H1 (cell line): ENCODE measurements around the gene NDUFAF7. TPM values are rescaled to one million over a fixed set of nuclear protein-coding genes. Genes with fewer than 3 reads are reported as not detected.

Experiments
- CTCF ChIA-PET: fragments of 300-600 bp; sonication (Branson Sonifier 250); formaldehyde crosslinking; loops from one replicate; lab custom pipeline; 2021; ENCODE audit not compliant: partially characterized antibody; lab: Charles Lee
- POLR2A ChIA-PET: fragments of 300-600 bp; sonication (Branson Sonifier 250); formaldehyde crosslinking; loops from one replicate; lab custom pipeline; 2021; ENCODE audit warnings: inconsistent platforms; ENCODE audit not compliant: partially characterized antibody; lab: Charles Lee
- DNase-seq, 2 experiments: peaks; one replicate each; pipeline versions ENCODE4 v3.0.0 to v3.0.0-alpha.2; 2010 to 2022; ENCODE audit warnings: low spot score in 2 of 2, low read depth in 1 of 2, mixed read lengths in 1 of 2
- FAIRE-seq: peaks from 2 replicates; lab custom pipeline; 2011; peaks lifted over from hg19 to GRCh38; lab: Jason Lieb, UNC
- H2AFZ ChIP-seq: 2 replicates; pipeline ENCODE4 v1.8.1; 2012; ENCODE audit warnings: low read length, inconsistent platforms
- H2AK5ac ChIP-seq: 2 replicates; pipeline ENCODE4 v1.6.1; 2013; ENCODE audit warnings: low read depth, low read length
- H2BK120ac ChIP-seq: replicated peaks from 2 replicates; pipeline ENCODE3; 2013; ENCODE audit warnings: low read depth, low read length, inconsistent platforms
- H2BK12ac ChIP-seq: 2 replicates; pipeline ENCODE4 v1.6.1; 2013; ENCODE audit warnings: low read depth, low read length
- H2BK15ac ChIP-seq: 2 replicates; pipeline ENCODE4 v1.6.1; 2013; ENCODE audit warnings: low read length
- H2BK20ac ChIP-seq: 2 replicates; pipeline ENCODE4 v1.6.1; 2013; ENCODE audit warnings: low read length
- H2BK5ac ChIP-seq: 2 replicates; pipeline ENCODE4 v1.6.1; 2013; ENCODE audit warnings: low read depth, low read length
- H3K14ac ChIP-seq: 2 replicates; pipeline ENCODE4 v1.6.1; 2013; ENCODE audit warnings: inconsistent platforms; ENCODE audit not compliant: insufficient read length
- H3K18ac ChIP-seq: 2 replicates; pipeline ENCODE4 v1.6.1; 2013; ENCODE audit warnings: low read length; ENCODE audit errors: extremely low read depth
- H3K23ac ChIP-seq: 2 replicates; pipeline ENCODE4 v1.6.1; 2013; ENCODE audit warnings: inconsistent platforms; ENCODE audit not compliant: insufficient read length
- H3K23me2 ChIP-seq: 2 replicates; pipeline ENCODE4 v1.6.1; 2013; ENCODE audit warnings: low read depth, low read length
- H3K27ac ChIP-seq: 2 replicates; pipeline ENCODE4 v1.6.1; 2011; ENCODE audit warnings: low read depth, low read length, inconsistent platforms
- H3K27me3 ChIP-seq, 4 experiments: replicated peaks in 1 of 4; 1 replicate in 1 of 4; 2 replicates in 3 of 4; pipeline versions ENCODE4 v1.6.1 to v1.8.1; 2011 to 2013; ENCODE audit warnings: low read length in 3 of 4, mild to moderate bottlenecking in 3 of 4, inconsistent platforms in 2 of 4, mixed read lengths in 2 of 4, moderate library complexity in 1 of 4; ENCODE audit not compliant: control insufficient read depth in 3 of 4, insufficient read depth in 3 of 4; ENCODE audit errors: extremely low read depth in 1 of 4
- H3K36me3 ChIP-seq, 4 experiments: 2 replicates each; pipeline versions ENCODE4 v1.6.1 to v1.8.1; 2011 to 2013; ENCODE audit warnings: mild to moderate bottlenecking in 4 of 4, low read length in 3 of 4, moderate library complexity in 2 of 4, control low read depth in 1 of 4, inconsistent platforms in 1 of 4; ENCODE audit not compliant: insufficient read depth in 4 of 4, control insufficient read depth in 2 of 4
- H3K4ac ChIP-seq: replicated peaks from 2 replicates; pipeline ENCODE3; 2013; ENCODE audit warnings: low read length, low read depth, mixed read lengths, inconsistent platforms; ENCODE audit not compliant: insufficient read length
- H3K4me1 ChIP-seq, 4 experiments: replicated peaks in 1 of 4; 1 replicate in 1 of 4; 2 replicates in 3 of 4; pipeline versions ENCODE4 v1.6.1 to v1.8.1; 2011 to 2013; ENCODE audit warnings: low read length in 3 of 4, inconsistent platforms in 2 of 4, mixed read lengths in 1 of 4; ENCODE audit not compliant: insufficient read depth in 4 of 4, control insufficient read depth in 3 of 4
- H3K4me2 ChIP-seq, 2 experiments: 2 replicates each; pipeline versions ENCODE4 v1.6.1 to v1.8.1; 2011 to 2013; ENCODE audit warnings: low read depth in 2 of 2, low read length in 2 of 2, control low read depth in 1 of 2, inconsistent platforms in 1 of 2, mild to moderate bottlenecking in 1 of 2; ENCODE audit not compliant: insufficient read depth in 1 of 2
- H3K4me3 ChIP-seq, 4 experiments: fragments of 200-600, 300-600 bp in 1 of 4; sonication (generic), shearing (Covaris generic), sonication (Bioruptor Twin) in 1 of 4; 2 replicates each; pipeline versions ENCODE4 v1.5.1 to v1.8.1; 2011 to 2016; ENCODE audit warnings: low read length in 4 of 4, low read depth in 3 of 4, control low read depth in 2 of 4, inconsistent platforms in 2 of 4, mild to moderate bottlenecking in 2 of 4, mixed read lengths in 1 of 4, moderate library complexity in 1 of 4; ENCODE audit not compliant: insufficient read depth in 2 of 4; ENCODE audit errors: extremely low read depth in 1 of 4
- H3K56ac ChIP-seq: replicated peaks from 2 replicates; pipeline ENCODE3; 2013; ENCODE audit warnings: low read depth, mild to moderate bottlenecking, mixed read lengths, low read length, inconsistent platforms; ENCODE audit not compliant: insufficient read length
- H3K79me1 ChIP-seq: 2 replicates; pipeline ENCODE4 v1.6.1; 2013; ENCODE audit warnings: low read depth, low read length, control low read depth
- H3K79me2 ChIP-seq, 2 experiments: 2 replicates each; pipeline versions ENCODE4 v1.6.1 to v1.8.1; 2012 to 2013; ENCODE audit warnings: low read length in 2 of 2, mild to moderate bottlenecking in 2 of 2, inconsistent platforms in 1 of 2; ENCODE audit not compliant: insufficient read depth in 2 of 2, control insufficient read depth in 1 of 2
- H3K9ac ChIP-seq, 4 experiments: replicated peaks in 1 of 4; 1 replicate in 1 of 4; 2 replicates in 3 of 4; pipeline versions ENCODE4 v1.6.1 to v1.8.1; 2011 to 2013; ENCODE audit warnings: low read depth in 3 of 4, low read length in 3 of 4, control low read depth in 2 of 4, mild to moderate bottlenecking in 2 of 4, moderate library complexity in 2 of 4, inconsistent platforms in 1 of 4; ENCODE audit errors: extremely low read depth in 1 of 4
- H3K9me3 ChIP-seq, 2 experiments: 2 replicates each; pipeline versions ENCODE4 v1.6.1 to v1.8.1; 2012 to 2013; ENCODE audit warnings: mild to moderate bottlenecking in 2 of 2, moderate library complexity in 2 of 2, control low read depth in 1 of 2, inconsistent platforms in 1 of 2, low read depth in 1 of 2, low read length in 1 of 2, mixed read lengths in 1 of 2; ENCODE audit not compliant: insufficient read depth in 2 of 2
- H4K20me1 ChIP-seq, 2 experiments: replicated peaks in 1 of 2; 2 replicates each; pipeline versions ENCODE3 to v1.8.1; 2011 to 2013; ENCODE audit warnings: inconsistent platforms in 2 of 2, low read length in 2 of 2, mild to moderate bottlenecking in 1 of 2; ENCODE audit not compliant: insufficient read depth in 2 of 2, control insufficient read depth in 1 of 2
- H4K5ac ChIP-seq: 2 replicates; pipeline ENCODE4 v1.6.1; 2013; ENCODE audit warnings: low read length, low read depth, mixed read lengths, inconsistent platforms; ENCODE audit not compliant: insufficient read length
- H4K8ac ChIP-seq: 2 replicates; pipeline ENCODE4 v1.8.0; 2013; ENCODE audit warnings: mild to moderate bottlenecking, moderate library complexity, low read length, inconsistent platforms; ENCODE audit not compliant: insufficient read depth; ENCODE audit errors: extremely low read depth
- H4K91ac ChIP-seq: replicated peaks from 2 replicates; pipeline ENCODE3; 2013; ENCODE audit warnings: low read length, mixed read lengths, inconsistent platforms; ENCODE audit not compliant: insufficient read length
- CREB1 ChIP-seq: IDR thresholded peaks from 2 replicates; pipeline ENCODE4 v1.6.1; 2012; ENCODE audit warnings: inconsistent platforms
- POLR2AphosphoS5 ChIP-seq: IDR thresholded peaks from 2 replicates; pipeline ENCODE4 v1.6.1; 2011; ENCODE audit warnings: low read depth, low read length
- RNF2 ChIP-seq: fragments of 200-900, 300-1000 bp; sonication (generic); IDR thresholded peaks from 2 replicates; pipeline ENCODE4 v1.7.1; 2016; ENCODE audit warnings: borderline replicate concordance, low read depth, mild to moderate bottlenecking, antibody characterized with exemption, low read length; ENCODE audit not compliant: poor library complexity, severe bottlenecking; ENCODE audit errors: missing control alignments
- TEAD4 ChIP-seq: IDR thresholded peaks from 2 replicates; pipeline ENCODE4 v1.6.1; 2012; ENCODE audit warnings: low read depth, low read length, inconsistent platforms, mixed read lengths
- ZNF274 ChIP-seq: IDR thresholded peaks from 2 replicates; pipeline ENCODE4 v1.7.0; 2012; ENCODE audit warnings: low read length, borderline replicate concordance; ENCODE audit errors: extremely low read depth
- WGBS, 2 experiments: shearing (Covaris generic) in 1 of 2; methylation state at CpG; one replicate each; pipeline versions ENCODE4 v1.1.6 to v1.1.7; 2013 to 2015; ENCODE audit warnings: low lambda C conversion rate in 2 of 2, mixed read lengths in 2 of 2, inconsistent platforms in 1 of 2, low coverage in 1 of 2, missing lambda C conversion rate in 1 of 2; ENCODE audit not compliant: insufficient replicate concordance in 2 of 2, insufficient coverage in 1 of 2, insufficient read length in 1 of 2; ENCODE audit errors: extremely low coverage in 1 of 2, missing lambda C conversion rate in 1 of 2; 5-methylcytosine and 5-hydroxymethylcytosine counted together
- polyA plus RNA-seq, 7 experiments: library from polyadenylated mRNA; depleted of rRNA in 3 of 7; stranded (reverse) in 5 of 7; unstranded in 2 of 7; fragments of >200 nt in 5 of 7; fragments of 200-250 nt in 2 of 7; gene quantifications; 1 replicate in 5 of 7; 2 replicates in 1 of 7; 4 replicates in 1 of 7; pipeline versions ENCODE4 v1.2.1 to v1.2.3, GENCODE V29; 2011 to 2013; ENCODE audit warnings: missing spikeins in 2 of 7, mixed read lengths in 2 of 7
- total RNA-seq: library from RNA; stranded (reverse); fragmentation: NEBNext Ultra II Directional; extraction: Animal tissue kit (Norgen Biotek cat#: 25700); gene quantifications from 2 replicates; pipeline ENCODE4 v1.2.1, GENCODE V29; 2021

Gene NDUFAF7
- total and polyA plus RNA-seq, 2 of the 8 experiments (the other 6 are each of a cell fraction or from before 2014, with no cell fraction given), result 50.2 to 56.0 TPM

- POLR2A ChIA-PET, result interaction anchor here (0.5 to 2.6 kb wide), 11 partner anchors 8 to 1352 kb away, joined by 3 to 10 read pairs (median 4); partner anchors contain the start of gene CEBPZOS
- CTCF ChIA-PET, result interaction anchor here (1.3 to 2.7 kb wide), 4 partner anchors 12 to 43 kb away, joined by 4 to 9 read pairs (median 6); partner anchors contain the start of genes CEBPZ and NDUFAF7
- no peak for FAIRE-seq
Measured at GRCh38 chr2:37211939-37212338, 19.5 kb upstream of the NDUFAF7 start.

More at GRCh38 chr2:37211939-37212338, 19.5 kb upstream of the NDUFAF7 start:
- Histone ChIP-seq H3K23ac (no peak overlapping the region), H3K79me1 (no peaks in the 10 kb centered on the region), H3K9me3 (peaks cover 0 to 10% of the 10 kb centered on the region in 2 experiments; a peak in 2 of 4 replicates), H2AK5ac (no peak overlapping the region), H2BK120ac (no peak overlapping the region), H2BK20ac (no peak overlapping the region), H3K36me3 (peaks cover 36 to 99% (median 75%) of the 10 kb centered on the region in 4 experiments), H3K14ac (no peak overlapping the region), H2BK12ac (no peak overlapping the region), H3K4ac (no peak overlapping the region), H4K8ac (no peak overlapping the region), H2BK5ac (no peak overlapping the region), H2AFZ (no peak overlapping the region), H3K9ac (no peak overlapping the region), H4K20me1 (no peaks in the 10 kb centered on the region), H3K18ac (no peak overlapping the region), H3K4me2 (no peak overlapping the region), H3K4me1 (no peaks in the 10 kb centered on the region), H3K27ac (no peak overlapping the region), H4K5ac (no peak overlapping the region), H3K23me2 (no peaks in the 10 kb centered on the region), H4K91ac (no peak overlapping the region), H2BK15ac (no peak overlapping the region), H3K4me3 (no peak overlapping the region), H3K27me3 (no peaks in the 10 kb centered on the region), H3K79me2 (peaks cover 0 to 65% of the 10 kb centered on the region in 2 experiments; a peak in 3 of 4 replicates), H3K56ac (no peak overlapping the region)
- TF ChIP-seq RNF2 (no peak), POLR2AphosphoS5 (no peak), TEAD4 (no peak), ZNF274 (no peak), CREB1 (no peak)
- 95% methylated on average over 3 of the region's 3 CpGs; no CpG with 5 or more reads in 1 of the 2 experiments for WGBS, 2 experiments
- no peak for DNase-seq
